HepG2 (cell line): ENCODE results near the gene FOXRED2. TPM values are rescaled to one million over a fixed set of nuclear protein-coding genes. Genes with fewer than 3 reads are reported as not detected.

Experiments used
- ATAC-seq: fragments of 200-7000 bp; cut with Tn5 transposase; 3 replicates; pipeline ENCODE4 v1.9.1; 2020; ENCODE audit warnings: mild to moderate bottlenecking, moderate library complexity
- Bru-seq: library from RNA; stranded (reverse); fragments of 400-500 nt; gene quantifications from one replicate; lab custom pipeline; 2021; lab: Mats Ljungman, UMichigan
- BruChase-seq, 2 experiments: library from RNA; stranded (reverse); fragments of 400-500 nt; gene quantifications; one replicate each; lab custom pipeline; 2021; lab: Mats Ljungman, UMichigan
- BruUV-seq: library from RNA; stranded (reverse); fragments of 400-500 nt; replicated peaks from 2 replicates; lab custom pipeline; 2021; lab: Mats Ljungman, UMichigan
- CTCF ChIA-PET: fragments of 300-600 bp; formaldehyde crosslinking; extraction: SDS; loops from one replicate; lab custom pipeline; 2021; ENCODE audit warnings: low total read pairs, inconsistent platforms, low intra/inter-chr PET ratio; lab: Yijun Ruan, JAX
- POLR2A ChIA-PET: fragments of 350-600 bp; sonication (Branson Sonifier 250); formaldehyde crosslinking; loops from one replicate; lab custom pipeline; 2020; ENCODE audit warnings: antibody characterized with exemption, inconsistent platforms; lab: Yijun Ruan, JAX
- DNase-seq: peaks from one replicate; pipeline ENCODE4 v3.0.0-alpha.2; 2015; ENCODE audit warnings: low spot score
- FAIRE-seq: peaks from 3 replicates; lab custom pipeline; 2011; peaks lifted over from hg19 to GRCh38; lab: Jason Lieb, UNC
- H2AFZ ChIP-seq: one replicate; pipeline ENCODE4 v1.6.1; 2011; ENCODE audit warnings: low read length, inconsistent platforms
- H3K27ac ChIP-seq: fragments of 300-600 bp; 3 replicates; pipeline ENCODE4 v1.8.0; 2011; ENCODE audit warnings: mixed run types, mild to moderate bottlenecking, mixed read lengths, low read length, inconsistent platforms; ENCODE audit not compliant: insufficient read depth; ENCODE audit errors: extremely low read length
- H3K27me3 ChIP-seq, 2 experiments: fragments of 200-600 bp in 1 of 2; 2 replicates in 1 of 2; 3 replicates in 1 of 2; pipeline versions ENCODE4 v1.6.0 to v1.8.0; 2011; ENCODE audit warnings: low read length in 2 of 2, mild to moderate bottlenecking in 2 of 2, moderate library complexity in 2 of 2, inconsistent platforms in 1 of 2; ENCODE audit not compliant: insufficient read depth in 2 of 2, control insufficient read depth in 1 of 2
- H3K36me3 ChIP-seq, 2 experiments: fragments of 200-600 bp in 1 of 2; replicated peaks in 1 of 2; 2 replicates in 1 of 2; 3 replicates in 1 of 2; pipeline versions ENCODE4 v1.5.1 to v1.8.0; 2011; ENCODE audit warnings: low read length in 2 of 2, inconsistent platforms in 1 of 2; ENCODE audit not compliant: insufficient read depth in 2 of 2, control insufficient read depth in 1 of 2
- H3K4me1 ChIP-seq: 2 replicates; pipeline ENCODE4 v1.5.1; 2012; ENCODE audit warnings: low read length, inconsistent platforms; ENCODE audit not compliant: insufficient read depth
- H3K4me2 ChIP-seq: 2 replicates; pipeline ENCODE4 v1.6.0; 2011; ENCODE audit warnings: low read depth, low read length, inconsistent platforms
- H3K4me3 ChIP-seq, 3 experiments: fragments of 200-600 bp in 1 of 3; sonication (generic), shearing (Covaris generic) in 1 of 3; replicated peaks in 1 of 3; 2 replicates each; pipeline ENCODE4 v1.5.1; 2011 to 2016; ENCODE audit warnings: low read length in 3 of 3, inconsistent platforms in 2 of 3, low read depth in 2 of 3, mild to moderate bottlenecking in 2 of 3, control low read depth in 1 of 3, mixed read lengths in 1 of 3; ENCODE audit not compliant: insufficient read depth in 1 of 3
- H3K79me2 ChIP-seq: one replicate; pipeline ENCODE4 v1.6.1; 2011; ENCODE audit warnings: low read length, inconsistent platforms; ENCODE audit not compliant: insufficient read depth
- H3K9ac ChIP-seq: 2 replicates; pipeline ENCODE4 v1.6.0; 2011; ENCODE audit warnings: mild to moderate bottlenecking, low read depth, low read length, inconsistent platforms; ENCODE audit not compliant: insufficient read depth
- H3K9me3 ChIP-seq: 2 replicates; pipeline ENCODE4 v1.5.1; 2012; ENCODE audit warnings: mild to moderate bottlenecking, low read length
- H4K20me1 ChIP-seq: 2 replicates; pipeline ENCODE4 v1.6.0; 2011; ENCODE audit warnings: inconsistent platforms, mild to moderate bottlenecking, low read length, moderate library complexity; ENCODE audit not compliant: insufficient read depth
- HNRNPK ChIP-seq: fragments of 200-400 bp; formaldehyde crosslinking; IDR thresholded peaks from 2 replicates; pipeline ENCODE4 v1.6.1; 2018; ENCODE audit warnings: low read length, low read depth, moderate library complexity, mild to moderate bottlenecking; ENCODE audit not compliant: poor library complexity, severe bottlenecking
- RAD21 ChIP-seq: fragments of 450-650 bp; formaldehyde crosslinking; IDR thresholded peaks from 2 replicates; pipeline ENCODE4 v1.5.0; 2020; ENCODE audit warnings: mild to moderate bottlenecking
- SMAD3 ChIP-seq: sonication (generic); formaldehyde crosslinking; IDR thresholded peaks from 2 replicates; pipeline ENCODE4 v1.4.0; 2020; ENCODE audit warnings: missing genetic modification reagents
- SOX6 ChIP-seq, 2 experiments: fragments of 450-650 bp in 1 of 2; sonication (generic) in 1 of 2; formaldehyde crosslinking in 1 of 2; IDR thresholded peaks; 2 replicates each; pipeline versions ENCODE4 v1.4.0 to v1.6.1; 2017 to 2020; ENCODE audit warnings: antibody characterized with exemption in 1 of 2, mild to moderate bottlenecking in 1 of 2, missing genetic modification reagents in 1 of 2
- TAF1 ChIP-seq: sonication (generic); formaldehyde crosslinking; IDR thresholded peaks from 2 replicates; pipeline ENCODE4 v1.4.0; 2020; ENCODE audit warnings: missing genetic modification reagents
- THAP11 ChIP-seq: IDR thresholded peaks from 2 replicates; pipeline ENCODE4 v1.6.1; 2016; ENCODE audit warnings: missing biosample characterization, missing genetic modification reagents
- ZNF224 ChIP-seq: sonication (generic); formaldehyde crosslinking; IDR thresholded peaks from 2 replicates; pipeline ENCODE4 v1.5.0; 2020; ENCODE audit warnings: mild to moderate bottlenecking, missing genetic modification reagents
- ZNF34 ChIP-seq: sonication (generic); formaldehyde crosslinking; IDR thresholded peaks from 2 replicates; pipeline ENCODE4 v1.4.0; 2020; ENCODE audit warnings: mild to moderate bottlenecking, missing genetic modification reagents, borderline replicate concordance
- WGBS: methylation state at CpG from one replicate; pipeline ENCODE4 v1.1.6; 2017; ENCODE audit warnings: low lambda C conversion rate; 5-methylcytosine and 5-hydroxymethylcytosine counted together
- in situ Hi-C: cut with HindIII; loops from 2 replicates; pipeline ENCODE4 v1.10.0; 2017; ENCODE audit warnings: low pct_unique_long_range_greater_than_20kb; ENCODE audit not compliant: extremely low pct_ligation_motif_present
- intact Hi-C: fragments of 100-400 bp; cut with micrococcal nuclease; formaldehyde crosslinking; loops from one replicate; pipeline ENCODE4 v1.10.0; 2022; ENCODE audit not compliant: unreplicated experiment
- long read RNA-seq, 2 experiments: library from RNA in 1 of 2; library from polyadenylated mRNA in 1 of 2; stranded (forward) in 1 of 2; unstranded in 1 of 2; transcript quantifications; one replicate each; pipeline ENCODE4 v2.0.0, GENCODE V29; 2019 to 2022
- polyA minus RNA-seq, 3 experiments: library from RNA; depleted of rRNA, polyadenylated mRNA; stranded (reverse); fragments of >200 nt; gene quantifications; 2 replicates each; pipeline ENCODE4 v1.2.3, GENCODE V29; 2011; ENCODE audit warnings: low replicate concordance in 1 of 3
- polyA plus RNA-seq, 8 experiments: library from polyadenylated mRNA; depleted of rRNA in 3 of 8; stranded (reverse) in 7 of 8; unstranded in 1 of 8; fragments of >200 nt; fragmentation: Illumina TruSeq in 4 of 8; extraction: Trizol in 4 of 8; gene quantifications; 2 replicates each; pipeline versions ENCODE4 v1.2.1 to v1.2.3, GENCODE V29; 2011 to 2016; ENCODE audit warnings: low read depth in 4 of 8, missing spikeins in 1 of 8, mixed read lengths in 1 of 8; ENCODE audit not compliant: insufficient read depth in 1 of 8
- total RNA-seq, 5 experiments: library from RNA; depleted of rRNA; stranded (reverse); fragments of >200 nt; fragmentation: Illumina TruSeq; extraction: Trizol; gene quantifications; 2 replicates each; pipeline ENCODE4 v1.2.3, GENCODE V29; 2016; ENCODE audit warnings: low read depth in 1 of 5
- TF ChIP-seq, protein P1 (sequence below): sonication (generic); formaldehyde crosslinking; IDR thresholded peaks from 2 replicates; pipeline ENCODE4 v1.4.0; 2020; ENCODE audit warnings: mild to moderate bottlenecking, low read depth, missing genetic modification reagents

Gene FOXRED2
- total RNA-seq (2016; rRNA removed; fragmentation: Illumina TruSeq; extraction: Trizol) (20.8 and 28.1 TPM in 2 replicates), polyA plus RNA-seq (2011; rRNA removed) (8.6 and 9.3 TPM in 2 replicates), polyA minus RNA-seq (2011; rRNA and poly(A)+ RNA removed; ENCODE audit: low replicate concordance) (15.6 and 23.7 TPM in 2 replicates), Bru-seq, nascent RNA (percentile 63 among the genes with signal in this experiment), BruChase-seq, experiment 1, labeled RNA remaining after a 6-hour chase (percentile 69 among the genes with signal in this experiment), BruChase-seq, experiment 2, labeled RNA remaining after a 2-hour chase (percentile 63 among the genes with signal in this experiment)
- total RNA-seq (2016; cell fraction: cytosol; rRNA removed; fragmentation: Illumina TruSeq; extraction: Trizol; ENCODE audit: low read depth): 7.3 and 8.2 TPM in 2 replicates
- total RNA-seq (2016; cell fraction: insoluble cytoplasmic fraction; rRNA removed; fragmentation: Illumina TruSeq; extraction: Trizol): 20.3 and 27.3 TPM in 2 replicates
- total RNA-seq (2016; cell fraction: membrane; rRNA removed; fragmentation: Illumina TruSeq; extraction: Trizol): 21.0 and 23.1 TPM in 2 replicates
- 36.0 and 41.8 TPM in 2 replicates for total RNA-seq (2016; cell fraction: nucleus; rRNA removed; fragmentation: Illumina TruSeq; extraction: Trizol)
- 6.1 and 7.7 TPM in 2 replicates for polyA plus RNA-seq (2011; cell fraction: cytosol; rRNA removed)
- 13.7 and 15.2 TPM in 2 replicates for polyA plus RNA-seq (2011; cell fraction: nucleus; rRNA removed)
- 14.0 and 17.1 TPM in 2 replicates for polyA plus RNA-seq (2012)
- 4.4 and 4.5 TPM in 2 replicates for polyA plus RNA-seq (2016; cell fraction: cytosol; fragmentation: Illumina TruSeq; extraction: Trizol; ENCODE audit: low read depth)
- 24.5 and 29.9 TPM in 2 replicates for polyA plus RNA-seq (2016; cell fraction: insoluble cytoplasmic fraction; fragmentation: Illumina TruSeq; extraction: Trizol; ENCODE audit: low read depth)
- 14.7 and 14.9 TPM in 2 replicates for polyA plus RNA-seq (2016; cell fraction: membrane; fragmentation: Illumina TruSeq; extraction: Trizol; ENCODE audit: low read depth)
- 46.8 and 52.4 TPM in 2 replicates for polyA plus RNA-seq (2016; cell fraction: nucleus; fragmentation: Illumina TruSeq; extraction: Trizol; ENCODE audit: insufficient read depth, low read depth)
- 11.4 and 13.1 TPM in 2 replicates for polyA minus RNA-seq (2011; cell fraction: cytosol; rRNA and poly(A)+ RNA removed)
- polyA minus RNA-seq (2011; cell fraction: nucleus; rRNA and poly(A)+ RNA removed): 8.6 and 10.9 TPM in 2 replicates
- long read RNA-seq, experiment 1, full-length matches to known transcripts: 6 of 17 reads
- long read RNA-seq, experiment 1, partial matches to known transcripts: 6 of 17 reads
- long read RNA-seq, experiment 1, other reads (novel, unspliced or antisense): 5 of 17 reads
- long read RNA-seq, experiment 2, full-length matches to known transcripts: 20 of 77 reads
- long read RNA-seq, experiment 2, partial matches to known transcripts: 3 of 77 reads
- long read RNA-seq, experiment 2, other reads (novel, unspliced or antisense): 54 of 77 reads

- peak within 1 kb of the TSS; percentile 45 to 66 (median 52); a peak in 5 of 6 replicates for H3K4me3 ChIP-seq
- intact Hi-C loops: no loop called here
- ATAC-seq: peak; percentile 79
- no peaks in the 10 kb centered on the region for H3K9me3 ChIP-seq
- WGBS: 5% methylated on average over 44 of the region's 75 CpGs
- peaks cover 42% of the 10 kb centered on the region for H3K4me1 ChIP-seq
- CTCF ChIA-PET: no interaction called here
- H3K79me2 ChIP-seq: peaks cover 11% of the 10 kb centered on the region
- FAIRE-seq: no peak
- H3K9ac ChIP-seq: peak within 1 kb of the TSS; percentile 60
- H3K27me3 ChIP-seq: no peaks in the 10 kb centered on the region
- H3K36me3 ChIP-seq: peaks cover 5 to 36% of the 10 kb centered on the region in 2 experiments; a peak in 4 of 5 replicates
- no peaks in the 10 kb centered on the region for H4K20me1 ChIP-seq
- BruUV-seq: no TSS peak
- H3K27ac ChIP-seq: peak within 1 kb of the TSS; percentile 76
- POLR2A ChIA-PET: interaction anchor here (0.6 to 2.0 kb wide), 12 partner anchors 10 to 526 kb away, joined by 3 to 21 read pairs (median 3); partner anchors contain the start of genes EIF3D and TXN2
- no peak within 1 kb of the TSS for H2AFZ ChIP-seq
- DNase-seq: peak; percentile 75
- in situ Hi-C loops: no loop called here
- peak within 1 kb of the TSS; percentile 70 for H3K4me2 ChIP-seq
- TF ChIP-seq ZNF34 (CRISPR knock-in tag) (no peak), RAD21 (peak; percentile 60; the same call in 1 of the 2 replicates), SMAD3 (CRISPR knock-in tag) (peak; percentile 51; the same call in 1 of the 2 replicates), THAP11 (peak; percentile 77), SOX6 (IDR thresholded peaks at IDR 0.05) (no peak), SOX6 (CRISPR knock-in tag; IDR thresholded peaks at IDR 0.05) (peak; percentile 34; the same call in 1 of the 2 replicates), ZNF224 (CRISPR knock-in tag) (peak; percentile 91; the same call in 1 of the 2 replicates), HNRNPK (peak; percentile 83), TAF1 (CRISPR knock-in tag) (peak; percentile 90)
- TF ChIP-seq, protein P1, sequence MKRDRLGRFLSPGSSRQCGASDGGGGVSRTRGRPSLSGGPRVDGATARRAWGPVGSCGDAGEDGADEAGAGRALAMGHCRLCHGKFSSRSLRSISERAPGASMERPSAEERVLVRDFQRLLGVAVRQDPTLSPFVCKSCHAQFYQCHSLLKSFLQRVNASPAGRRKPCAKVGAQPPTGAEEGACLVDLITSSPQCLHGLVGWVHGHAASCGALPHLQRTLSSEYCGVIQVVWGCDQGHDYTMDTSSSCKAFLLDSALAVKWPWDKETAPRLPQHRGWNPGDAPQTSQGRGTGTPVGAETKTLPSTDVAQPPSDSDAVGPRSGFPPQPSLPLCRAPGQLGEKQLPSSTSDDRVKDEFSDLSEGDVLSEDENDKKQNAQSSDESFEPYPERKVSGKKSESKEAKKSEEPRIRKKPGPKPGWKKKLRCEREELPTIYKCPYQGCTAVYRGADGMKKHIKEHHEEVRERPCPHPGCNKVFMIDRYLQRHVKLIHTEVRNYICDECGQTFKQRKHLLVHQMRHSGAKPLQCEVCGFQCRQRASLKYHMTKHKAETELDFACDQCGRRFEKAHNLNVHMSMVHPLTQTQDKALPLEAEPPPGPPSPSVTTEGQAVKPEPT (CRISPR knock-in tag): peak; percentile 96
These were observed at the start of gene FOXRED2 for GRCh38 chr22:36506637-36507517. Gene FOXRED2 (minus strand): TSS chr22:36507040. CDS start chr22:36506422, 618 bp downstream.
